GM18873 (cell line): Measurements from ENCODE around the gene PRAMEF4.
"Not testable (repeated sequence)": the region's sequence is repeated elsewhere in the genome, so short reads cannot be mapped to it uniquely, and the experiment has no call there.

Experiments used
- ATAC-seq: cut with Tn5 transposase; IDR thresholded peaks from one replicate; pipeline ENCODE4 v1.9.1; 2021; ENCODE audit warnings: mild to moderate bottlenecking, moderate library complexity, moderate number of reproducible peaks; ENCODE audit not compliant: unreplicated experiment, low FRiP score

The PRAMEF4 gene

GRCh38 chr1:12886101-12886500 is at the start of gene PRAMEF4:
PRAMEF4 (minus strand) TSS chr1:12886201; CDS start chr1:12883394, 2,807 bp downstream.
- not testable (repeated sequence) for ATAC-seq

GRCh38 chr1:12924368-12924767 is 38.4 kb upstream of the PRAMEF4 start:
- not testable (repeated sequence) for ATAC-seq

DNA sequence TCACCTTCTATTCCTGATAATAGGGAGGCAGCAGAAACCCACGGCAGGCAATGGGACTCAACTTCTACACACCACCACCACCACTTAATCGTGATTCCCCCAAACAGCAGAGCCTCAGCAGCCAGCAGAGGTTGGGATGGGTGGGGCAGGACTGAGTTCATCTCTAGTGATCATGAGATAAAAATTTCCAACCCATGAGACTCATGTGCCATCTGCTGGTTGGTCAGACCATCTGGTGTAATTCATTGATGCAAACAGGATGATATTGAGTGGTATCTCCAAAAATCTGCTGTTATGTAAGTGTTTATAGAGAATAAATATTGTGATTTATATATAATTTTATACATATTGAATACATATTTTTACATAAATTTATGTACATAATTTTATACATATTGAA is 35.7 kb upstream of the PRAMEF4 start:
- ATAC-seq = not testable (repeated sequence)

DNA sequence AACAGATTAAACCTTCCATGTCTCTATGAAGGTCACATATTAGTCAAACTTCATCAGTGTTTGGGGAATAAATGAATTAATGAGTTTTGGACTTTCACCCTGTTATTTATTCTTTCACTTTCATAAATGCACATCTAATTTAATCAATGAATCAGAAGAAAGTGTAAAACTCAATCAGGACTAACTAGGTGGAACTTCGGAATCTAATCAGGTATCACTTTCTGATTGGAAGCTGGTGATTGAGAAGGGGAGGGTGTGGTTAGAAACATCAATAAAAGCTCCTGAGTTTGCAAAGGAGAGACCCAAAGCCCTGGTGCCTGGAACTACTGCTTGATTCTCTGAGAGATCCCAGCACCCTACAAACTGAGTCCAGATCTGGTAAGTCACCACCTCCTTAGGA is 30.3 kb upstream of the PRAMEF4 start, which contains the start of gene PRAMEF7:
Gene PRAMEF7 (plus strand): TSS at position 301 of the 400 bp plus-strand sequence. CDS start 1,083 bp downstream, outside the sequence.
- ATAC-seq = not testable (repeated sequence)

DNA sequence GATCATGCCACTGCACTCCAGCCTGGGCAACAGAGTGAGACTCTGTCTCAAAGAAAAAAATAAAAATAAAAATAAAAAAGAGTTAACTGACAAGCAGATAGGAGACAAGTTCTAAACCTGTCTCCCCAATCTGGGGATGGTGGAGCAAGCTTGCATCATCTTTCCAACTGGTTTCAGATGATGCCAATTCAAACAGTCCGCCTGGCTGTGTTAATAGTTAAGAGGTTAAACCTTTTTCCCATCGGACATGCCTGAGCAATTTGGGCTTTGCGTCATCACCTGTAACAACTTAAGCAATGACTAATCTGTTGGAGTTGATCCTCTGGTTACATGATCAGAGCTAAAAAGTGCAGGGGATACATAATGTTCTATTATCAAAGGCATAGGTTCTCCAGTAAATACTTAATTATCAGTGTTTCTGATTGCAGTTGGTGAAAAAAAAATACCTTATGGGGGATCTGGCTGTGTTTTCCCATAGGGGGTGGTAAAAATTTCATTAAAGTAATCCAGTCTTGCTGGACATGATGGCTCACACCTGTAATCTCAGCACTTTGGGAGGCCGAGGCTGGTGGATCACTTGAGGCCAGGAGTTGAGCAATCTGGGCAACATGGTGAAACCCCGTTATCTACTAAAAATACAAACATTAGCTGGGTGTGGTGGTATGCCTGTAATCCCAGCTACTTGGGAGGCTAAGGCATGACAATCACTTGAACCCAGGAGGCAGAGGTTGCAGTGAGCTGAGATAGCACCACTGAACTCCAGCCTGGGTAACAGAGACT is 18.0 kb upstream of the PRAMEF4 start:
- ATAC-seq = not testable (repeated sequence)

- ATAC-seq = not testable (repeated sequence)
Measured at GRCh38 chr1:12899186-12899585, 13.2 kb upstream of the PRAMEF4 start.

DNA sequence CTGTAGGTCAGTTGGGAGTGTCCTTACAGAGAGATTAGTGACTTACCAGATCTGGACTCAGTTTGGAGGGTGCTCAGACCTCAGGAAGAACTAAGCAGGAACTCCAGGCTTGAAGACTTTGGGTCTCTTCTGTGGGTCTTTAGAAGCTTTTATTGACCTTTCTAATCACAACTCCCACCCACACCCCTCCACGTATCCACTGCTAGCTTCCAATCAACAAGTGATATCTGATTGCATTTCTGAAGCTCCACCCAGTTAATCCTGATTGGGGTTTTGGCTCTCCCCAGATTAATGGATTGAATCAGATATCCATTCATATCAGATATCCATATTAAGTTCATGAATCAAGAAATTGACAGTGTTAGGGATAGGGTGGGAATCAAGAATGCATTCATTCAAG is 12.2 kb upstream of the PRAMEF4 start, which contains the start of gene PRAMEF10:
Gene PRAMEF10 (minus strand): TSS at position 101 of the 400 bp plus-strand sequence. CDS start 2,423 bp downstream, outside the sequence.
- ATAC-seq = not testable (repeated sequence)

DNA sequence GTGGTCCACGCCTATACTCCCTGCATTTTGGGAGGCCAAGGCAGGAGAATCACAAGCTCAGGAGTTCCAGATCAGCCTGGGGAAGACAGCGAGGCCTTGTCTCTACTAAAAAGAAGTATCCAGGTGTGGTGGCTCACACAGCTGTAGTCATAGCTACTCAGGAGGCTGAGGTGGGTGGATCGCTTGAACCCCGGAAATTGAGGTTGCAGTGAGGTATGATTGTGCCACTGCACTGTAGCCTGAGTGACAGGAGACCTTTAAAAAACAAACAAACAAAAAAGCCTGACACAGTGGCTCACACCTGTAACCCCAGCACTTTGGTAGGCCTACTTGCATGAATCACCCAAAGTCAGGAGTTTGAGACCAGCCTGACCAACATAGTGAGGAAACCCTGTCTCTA is 7.5 kb downstream of the PRAMEF4 start:
- ATAC-seq = not testable (repeated sequence)

DNA sequence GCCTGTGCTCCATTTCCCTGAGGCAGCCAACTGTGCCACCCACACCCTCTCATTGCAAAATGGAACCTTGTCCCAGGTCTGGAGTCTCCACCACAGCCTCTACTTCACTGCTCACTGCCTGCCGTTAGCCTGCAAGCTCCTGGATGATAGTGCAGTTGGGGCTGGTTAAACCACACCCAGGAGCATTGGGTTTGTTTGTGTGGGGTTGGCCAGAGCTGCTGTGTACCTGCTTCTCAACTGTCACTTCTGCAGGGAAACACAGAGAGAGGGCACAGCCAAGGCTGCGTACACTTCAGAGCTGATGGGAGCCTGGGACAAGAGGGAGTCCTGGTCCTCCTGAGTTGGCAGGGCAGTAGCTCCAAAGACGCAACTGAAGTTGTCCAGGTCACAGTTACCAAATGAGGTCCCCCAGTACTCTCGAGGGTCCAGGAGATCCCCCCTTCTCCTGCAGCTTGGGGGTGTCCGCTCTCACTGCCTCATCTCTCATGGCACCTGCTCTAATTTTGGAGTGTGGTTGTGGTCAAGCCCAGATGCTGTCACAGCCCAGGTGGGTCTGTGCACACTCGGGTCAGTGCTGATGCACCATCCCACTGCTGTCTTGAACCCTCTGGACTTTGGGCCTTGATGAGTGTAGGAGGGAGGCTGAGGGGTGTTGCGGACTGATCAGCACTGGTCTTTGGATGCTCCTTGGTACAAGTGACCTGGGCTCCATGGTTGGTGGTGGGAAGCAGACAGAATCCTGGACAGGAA is 22.7 kb downstream of the PRAMEF4 start:
- not testable (repeated sequence) for ATAC-seq

- not testable (repeated sequence) for ATAC-seq
Measured at GRCh38 chr1:12856786-12857185, 29.2 kb downstream of the PRAMEF4 start, which contains the start of gene PRAMEF2. PRAMEF2 (plus strand) TSS chr1:12857086; CDS start chr1:12859010, 1,924 bp downstream.

DNA sequence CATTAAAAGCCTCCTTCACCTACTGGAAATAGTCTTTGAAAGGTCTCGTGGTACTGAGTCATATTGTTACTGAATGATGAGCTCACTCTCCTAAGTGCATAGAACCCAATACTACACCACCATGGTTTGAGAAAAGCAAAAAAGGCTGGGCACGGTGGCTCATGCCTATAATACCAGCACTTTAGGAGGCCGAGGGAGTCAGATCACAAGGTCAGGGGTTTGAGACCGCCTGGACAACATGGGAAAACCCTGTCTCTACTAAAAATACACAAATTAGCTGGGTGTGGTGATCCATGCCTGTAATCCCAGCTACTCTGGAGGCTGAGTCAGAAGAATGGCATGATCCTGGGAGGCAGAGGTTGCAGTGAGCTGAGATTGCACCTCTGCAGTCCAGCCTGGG is 34.2 kb downstream of the PRAMEF4 start:
- ATAC-seq = no peak

DNA sequence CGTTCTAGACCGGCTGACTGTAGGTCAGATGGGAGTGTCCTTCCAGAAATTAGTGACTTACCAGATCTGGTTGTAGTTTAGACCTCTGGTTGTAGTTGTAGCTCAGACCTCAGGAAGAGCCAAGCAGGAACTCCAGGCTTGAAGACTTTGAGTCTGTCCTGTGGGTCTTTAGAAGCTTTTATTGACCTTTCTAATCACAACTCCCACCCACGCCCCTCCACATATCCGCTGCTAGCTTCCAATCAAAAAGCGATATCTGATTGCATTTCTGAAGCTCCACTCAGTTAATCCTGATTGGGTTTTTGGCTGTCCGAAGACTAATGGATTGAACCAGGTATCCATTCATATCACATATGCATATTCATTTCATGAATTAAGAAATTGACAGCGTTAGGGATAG is 37.4 kb downstream of the PRAMEF4 start, which contains the start of gene HNRNPCL1:
Gene HNRNPCL1 (minus strand): TSS at position 101 of the 400 bp plus-strand sequence. CDS start 431 bp downstream, outside the sequence.
- ATAC-seq = not testable (repeated sequence)

DNA sequence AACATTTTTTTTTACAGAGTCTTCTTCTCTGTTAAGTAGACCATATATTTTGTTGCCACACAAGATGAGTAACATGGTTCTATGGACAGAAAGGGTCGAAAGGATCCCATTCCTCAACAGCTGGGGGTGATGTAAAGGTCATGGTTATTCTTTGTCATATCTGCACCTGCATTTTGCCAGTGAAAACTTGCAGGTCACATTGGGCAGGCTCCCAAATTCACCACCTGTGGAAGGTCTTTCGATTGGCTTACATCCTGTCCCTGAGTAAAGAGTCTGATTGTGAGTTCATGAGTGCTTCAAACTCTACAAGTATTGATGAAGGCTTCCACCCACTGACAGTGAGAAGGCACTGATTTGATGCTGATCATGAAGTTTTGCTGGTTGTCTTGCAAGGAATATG is 52.8 kb downstream of the PRAMEF4 start:
- ATAC-seq = not testable (repeated sequence)

DNA sequence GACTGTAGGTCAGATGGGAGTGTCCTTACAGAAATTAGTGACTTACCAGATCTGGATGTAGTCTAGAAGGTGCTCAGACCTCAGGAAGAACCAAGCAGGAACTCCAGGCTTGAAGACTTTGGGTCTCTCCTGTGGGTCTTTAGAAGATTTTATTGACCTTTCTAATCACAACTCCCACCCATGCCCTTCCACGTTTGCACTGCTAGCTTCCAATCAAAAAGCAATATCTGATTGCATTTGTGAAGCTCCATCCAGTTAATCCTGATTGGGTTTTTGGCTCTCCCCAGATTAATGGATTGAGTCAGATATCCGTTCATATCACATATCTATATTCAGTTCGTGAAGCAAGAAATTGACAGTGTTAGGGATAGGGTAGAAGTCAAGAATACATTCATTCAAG is 54.7 kb downstream of the PRAMEF4 start, which contains the start of gene PRAMEF11:
Gene PRAMEF11 (minus strand): TSS at position 101 of the 400 bp plus-strand sequence. CDS start 2,621 bp downstream, outside the sequence.
- ATAC-seq = not testable (repeated sequence)
